ENCODE results near the gene MID1. TPM values are rescaled to one million over a fixed set of nuclear protein-coding genes. Genes with fewer than 3 reads are reported as not detected.

Gene MID1
- polyA plus RNA-seq, 3 donors: 0.05 to 0.10 TPM; not detected in 1

DNA sequence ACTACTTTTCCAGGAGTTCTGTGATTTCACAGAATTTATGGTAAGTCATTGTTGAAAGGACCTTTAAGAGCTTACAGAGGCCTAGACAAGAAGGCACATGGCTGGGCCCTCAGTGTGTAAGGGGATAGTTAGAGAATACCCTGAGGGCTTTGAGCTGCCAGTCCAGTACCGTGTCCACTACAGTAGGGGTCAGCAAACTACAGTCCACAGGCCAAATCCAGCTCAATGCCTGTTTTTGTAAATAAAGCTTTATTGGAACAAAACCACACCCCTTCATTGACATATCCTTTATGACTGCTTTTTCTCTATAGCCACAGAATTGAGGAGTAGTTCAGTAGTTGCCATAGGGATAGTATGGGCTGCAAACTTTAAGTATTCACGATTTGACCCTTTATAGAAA is 176.2 kb downstream of the MID1 start:
- H2AFZ ChIP-seq (ENCODE audit: insufficient read depth, low read depth, low read length, poor library complexity, severe bottlenecking): no peak overlapping the region
- no peak overlapping the region for H3K27ac Mint-ChIP-seq
- H3K4me1 ChIP-seq (ENCODE audit: control insufficient read depth in 1 of 2, insufficient read depth in 2 of 2, low read length in 2 of 2): no peaks in the 10 kb centered on the region
- H3K27ac ChIP-seq (ENCODE audit: low read depth in 1 of 2, low read length in 2 of 2): no peak overlapping the region
- no peak overlapping the region for H3K4me3 Mint-ChIP-seq
- H3K27me3 ChIP-seq (ENCODE audit: control insufficient read depth in 2 of 2, insufficient read depth in 2 of 2, low read length in 2 of 2): no peaks in the 10 kb centered on the region
- H3K36me3 Mint-ChIP-seq: no peaks in the 10 kb centered on the region
- no peak for DNase-seq
- H3K9me3 Mint-ChIP-seq: peaks cover 0 to 4% (median 0%) of the 10 kb centered on the region in 7 donors
- no peak overlapping the region for H3K4me2 ChIP-seq (replicated peaks; ENCODE audit: extremely low read depth, low read length, poor library complexity, severe bottlenecking)
- TF ChIP-seq CTCF (IDR thresholded peaks at IDR 0.05): no peak
- no peaks in the 10 kb centered on the region for H3K79me2 ChIP-seq (ENCODE audit: insufficient read depth, low read length)
- H3K9me3 ChIP-seq (replicated peaks in 1 of 2; ENCODE audit: control insufficient read depth in 1 of 2, insufficient read depth in 1 of 2, low read length in 2 of 2): no peaks in the 10 kb centered on the region
- H3K36me3 ChIP-seq (replicated peaks in 1 of 2; ENCODE audit: control insufficient read depth in 1 of 2, insufficient read depth in 2 of 2, low read length in 2 of 2): no peaks in the 10 kb centered on the region
- H4K20me1 ChIP-seq (ENCODE audit: insufficient read depth, low read length): no peaks in the 10 kb centered on the region
- WGBS (ENCODE audit: insufficient coverage): no CpG with 5 or more reads among the region's 2 CpGs
- no peak overlapping the region for H3K9ac ChIP-seq (ENCODE audit: insufficient read depth, low read length, poor library complexity, severe bottlenecking)
- no peak overlapping the region for H3K4me3 ChIP-seq (replicated peaks in 1 of 3; ENCODE audit: low read depth in 2 of 3, low read length in 3 of 3)
- H3K4me1 Mint-ChIP-seq: no peaks in the 10 kb centered on the region
- intact Hi-C loops (cut with micrococcal nuclease): no loop called here
- peaks cover 0 to 5% (median 5%) of the 10 kb centered on the region in 3 donors for H3K27me3 Mint-ChIP-seq (ENCODE audit: low read depth in 3 of 3)

GRCh38 chrX:10441464-10441863 is 178.9 kb downstream of the MID1 start:
- intact Hi-C loops (cut with micrococcal nuclease): no loop called here
- TF ChIP-seq CTCF (IDR thresholded peaks at IDR 0.05): no peak
- Histone ChIP-seq H3K9ac (ENCODE audit: insufficient read depth, low read length, poor library complexity, severe bottlenecking) (no peak overlapping the region), H4K20me1 (ENCODE audit: insufficient read depth, low read length) (no peaks in the 10 kb centered on the region), H3K4me1 (ENCODE audit: control insufficient read depth in 1 of 2, insufficient read depth in 2 of 2, low read length in 2 of 2) (no peaks in the 10 kb centered on the region), H3K4me3 (replicated peaks in 1 of 3; ENCODE audit: low read depth in 2 of 3, low read length in 3 of 3) (no peak overlapping the region), H3K9me3 (replicated peaks in 1 of 2; ENCODE audit: control insufficient read depth in 1 of 2, insufficient read depth in 1 of 2, low read length in 2 of 2) (no peaks in the 10 kb centered on the region), H3K27ac (ENCODE audit: low read depth in 1 of 2, low read length in 2 of 2) (no peak overlapping the region), H3K27me3 (ENCODE audit: control insufficient read depth in 2 of 2, insufficient read depth in 2 of 2, low read length in 2 of 2) (no peaks in the 10 kb centered on the region), H2AFZ (ENCODE audit: insufficient read depth, low read depth, low read length, poor library complexity, severe bottlenecking) (no peak overlapping the region), H3K36me3 (replicated peaks in 1 of 2; ENCODE audit: control insufficient read depth in 1 of 2, insufficient read depth in 2 of 2, low read length in 2 of 2) (no peaks in the 10 kb centered on the region), H3K79me2 (ENCODE audit: insufficient read depth, low read length) (no peaks in the 10 kb centered on the region), H3K4me2 (replicated peaks; ENCODE audit: extremely low read depth, low read length, poor library complexity, severe bottlenecking) (no peak overlapping the region)
- no CpG with 5 or more reads among the region's 1 CpG for WGBS (ENCODE audit: insufficient coverage)
- H3K27ac Mint-ChIP-seq: no peak overlapping the region
- peaks cover 0 to 5% (median 3%) of the 10 kb centered on the region in 3 donors for H3K27me3 Mint-ChIP-seq (ENCODE audit: low read depth in 3 of 3)
- no peak for DNase-seq
- no peaks in the 10 kb centered on the region for H3K4me1 Mint-ChIP-seq
- H3K4me3 Mint-ChIP-seq: no peak overlapping the region
- H3K9me3 Mint-ChIP-seq: peaks cover 0 to 5% (median 0%) of the 10 kb centered on the region in 7 donors
- no peaks in the 10 kb centered on the region for H3K36me3 Mint-ChIP-seq
